HT1080 (cell line): Measurements from ENCODE around the gene PLP2. TPM values are rescaled to one million over a fixed set of nuclear protein-coding genes. Genes with fewer than 3 reads are reported as not detected.
"Not testable (repeated sequence)": the region's sequence is repeated elsewhere in the genome, so short reads cannot be mapped to it uniquely, and the experiment has no call there.

Experiments used
- DNase-seq: peaks from one replicate; pipeline ENCODE4 v3.0.0-alpha.2; 2015; ENCODE audit warnings: low read depth
- polyA plus RNA-seq, 2 experiments: library from polyadenylated mRNA; depleted of rRNA; stranded (reverse); fragments of >200 nt; gene quantifications; 2 replicates each; pipeline ENCODE4 v1.2.3, GENCODE V29; 2015
- total RNA-seq: library from RNA; depleted of rRNA; stranded (reverse); fragments of >200 nt; shearing (Covaris generic); gene quantifications from 2 replicates; pipeline ENCODE4 v1.2.3, GENCODE V29; 2014; rRNA removed

The PLP2 gene, protein sequence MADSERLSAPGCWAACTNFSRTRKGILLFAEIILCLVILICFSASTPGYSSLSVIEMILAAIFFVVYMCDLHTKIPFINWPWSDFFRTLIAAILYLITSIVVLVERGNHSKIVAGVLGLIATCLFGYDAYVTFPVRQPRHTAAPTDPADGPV
- total RNA-seq = 126 and 199 TPM in 2 replicates
- polyA plus RNA-seq (2015; cell fraction: cytosol; rRNA removed) = 159 and 183 TPM in 2 replicates
- 50.7 and 61.2 TPM in 2 replicates for polyA plus RNA-seq (2015; cell fraction: nucleus; rRNA removed)

DNA sequence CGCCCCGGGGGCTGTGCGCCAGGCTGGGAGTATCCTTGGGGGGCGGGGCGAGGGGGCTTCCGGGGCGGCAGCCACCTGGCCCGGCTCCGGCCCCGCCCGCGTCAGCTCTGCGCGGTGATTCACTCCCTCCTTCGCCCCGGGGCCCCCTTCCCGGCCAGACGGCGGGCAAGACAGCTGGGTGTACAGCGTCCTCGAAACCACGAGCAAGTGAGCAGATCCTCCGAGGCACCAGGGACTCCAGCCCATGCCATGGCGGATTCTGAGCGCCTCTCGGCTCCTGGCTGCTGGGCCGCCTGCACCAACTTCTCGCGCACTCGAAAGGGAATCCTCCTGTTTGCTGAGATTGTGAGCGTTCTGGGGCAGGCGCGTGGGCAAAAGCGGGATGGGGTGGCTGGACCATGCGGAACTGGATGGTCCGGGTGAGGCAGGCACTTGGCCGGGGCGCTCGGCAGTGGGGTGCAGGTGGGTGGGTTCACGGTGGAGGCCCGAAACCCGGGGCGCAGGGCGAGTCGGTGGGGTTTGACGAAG lies at the start of gene PLP2:
Gene PLP2 (plus strand): TSS at position 147 of the 528 bp plus-strand sequence. CDS start 103 bp downstream, at position 250.
- DNase-seq = peak; percentile 57

DNA sequence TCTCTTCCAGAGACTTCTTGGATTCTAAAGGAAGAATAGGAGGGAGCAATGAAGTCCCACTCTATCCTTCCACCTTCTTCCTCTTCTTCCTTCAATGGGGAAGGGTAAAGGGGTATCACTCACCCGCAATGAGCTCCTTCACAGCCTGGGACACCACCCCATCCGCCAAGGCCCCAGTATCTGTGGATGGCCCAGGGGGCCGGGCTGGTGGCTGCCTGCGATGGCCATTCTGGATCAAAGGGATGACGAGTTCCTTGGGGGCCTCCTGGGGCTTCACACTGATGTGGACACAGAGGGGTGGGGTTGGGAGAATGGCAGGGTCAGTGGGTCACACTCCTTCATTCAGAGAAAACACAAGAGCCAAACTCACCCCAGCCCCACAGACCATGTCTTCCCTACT lies 49.2 kb upstream of the PLP2 start:
- no peak for DNase-seq

DNA sequence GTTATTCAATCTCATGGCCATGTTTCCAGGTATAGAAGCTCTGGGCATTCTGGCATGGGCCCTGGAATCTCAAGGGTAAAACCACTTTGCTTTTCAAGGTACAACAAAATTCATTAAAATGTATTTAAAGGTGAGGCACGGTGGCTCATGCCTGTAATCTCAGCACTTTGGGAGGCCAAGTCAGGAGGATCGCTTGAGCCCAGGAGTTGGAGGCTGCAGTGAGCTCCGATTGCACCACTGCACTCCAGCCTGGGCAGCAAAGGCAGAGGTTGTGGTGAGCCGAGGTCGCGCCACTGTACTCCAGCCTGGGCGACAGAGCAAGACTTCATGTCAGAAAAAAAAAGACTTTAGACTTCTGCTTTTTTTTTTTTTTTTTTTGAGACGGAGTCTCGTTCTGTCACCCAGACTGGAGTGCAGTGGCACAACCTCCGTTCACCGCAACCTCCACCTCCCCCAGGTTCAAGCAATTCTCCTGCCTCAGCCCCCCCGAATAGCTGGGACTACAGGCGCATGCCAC lies 43.9 kb upstream of the PLP2 start:
- not testable (repeated sequence) for DNase-seq

DNA sequence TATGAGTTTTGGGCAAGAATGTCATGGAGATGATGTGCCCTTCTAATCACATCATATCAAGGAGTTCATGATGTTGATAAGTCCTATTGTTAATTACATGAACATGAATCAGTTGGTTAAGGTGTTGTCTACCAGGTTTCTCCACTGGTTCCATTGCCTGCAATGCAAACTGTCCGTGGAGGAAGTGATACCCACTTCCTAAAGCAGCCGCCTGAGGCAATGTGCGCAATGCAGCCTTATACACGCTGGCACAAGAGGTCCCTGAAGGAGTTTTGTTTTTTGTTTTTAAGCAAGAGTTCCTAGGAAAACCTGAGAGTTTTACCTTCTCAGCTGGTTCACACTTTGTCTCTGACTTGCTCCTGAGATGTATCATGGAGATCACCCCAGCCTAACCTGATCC lies 42.3 kb upstream of the PLP2 start:
- DNase-seq = no peak

DNA sequence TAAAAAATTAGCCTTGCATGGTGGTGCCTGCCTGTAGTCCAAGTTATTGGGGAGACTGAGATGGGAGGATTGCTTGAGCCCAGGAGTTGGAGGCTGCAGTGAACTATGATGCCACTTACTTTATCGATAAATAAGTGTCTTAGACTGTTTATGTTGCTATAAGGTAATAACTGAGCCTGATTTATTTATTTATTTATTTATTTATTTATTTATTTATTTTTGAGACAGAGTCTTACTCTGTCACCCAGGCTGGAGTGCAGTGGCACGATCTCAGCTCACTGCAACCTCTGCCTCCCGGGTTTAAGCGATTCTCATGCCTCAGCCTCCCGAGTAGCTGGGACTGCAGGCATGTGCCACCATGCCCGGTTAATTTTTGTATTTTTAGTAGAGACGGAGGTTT lies 39.4 kb upstream of the PLP2 start:
- not testable (repeated sequence) for DNase-seq

DNA sequence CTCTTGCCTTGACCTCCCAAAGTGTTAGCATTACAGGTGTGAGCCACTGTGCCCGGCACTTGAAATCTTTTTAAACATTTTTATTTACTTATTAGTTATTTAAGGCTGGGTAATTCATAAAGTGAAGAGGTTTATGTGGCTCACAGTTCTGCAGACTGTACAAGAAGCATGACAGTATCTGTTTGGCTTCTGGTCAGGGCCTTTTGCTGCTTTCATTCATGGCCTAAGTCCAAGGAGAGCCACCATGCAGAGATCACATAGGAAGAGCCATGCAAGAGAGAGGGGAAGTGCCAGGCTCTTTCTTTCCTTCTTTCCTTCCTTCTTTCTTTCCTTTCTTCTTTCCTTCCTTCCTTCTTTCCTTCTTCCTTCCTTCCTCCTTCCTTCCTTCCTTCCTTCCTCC lies 37.9 kb upstream of the PLP2 start:
- DNase-seq = no peak

DNA sequence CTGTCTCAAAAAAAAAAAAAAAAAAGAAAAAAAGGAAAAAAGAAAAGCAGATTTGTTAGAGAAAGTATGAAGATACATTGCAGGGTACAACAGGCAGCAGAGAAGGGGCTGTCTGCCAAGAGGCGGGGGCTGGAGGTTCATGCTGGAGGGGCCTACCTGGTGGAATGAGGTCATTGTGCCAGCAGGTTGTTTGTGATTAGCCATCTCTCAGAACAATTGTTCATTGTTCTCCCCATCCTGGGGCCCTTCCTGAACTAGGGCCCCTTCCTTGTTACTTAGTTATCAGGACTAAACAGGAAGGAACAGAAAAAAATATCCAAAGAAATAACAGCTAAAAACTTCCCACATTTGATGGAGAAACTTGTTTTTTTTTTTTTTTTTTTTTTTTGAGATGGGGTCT lies 34.2 kb upstream of the PLP2 start:
- peak; percentile 4 for DNase-seq

DNA sequence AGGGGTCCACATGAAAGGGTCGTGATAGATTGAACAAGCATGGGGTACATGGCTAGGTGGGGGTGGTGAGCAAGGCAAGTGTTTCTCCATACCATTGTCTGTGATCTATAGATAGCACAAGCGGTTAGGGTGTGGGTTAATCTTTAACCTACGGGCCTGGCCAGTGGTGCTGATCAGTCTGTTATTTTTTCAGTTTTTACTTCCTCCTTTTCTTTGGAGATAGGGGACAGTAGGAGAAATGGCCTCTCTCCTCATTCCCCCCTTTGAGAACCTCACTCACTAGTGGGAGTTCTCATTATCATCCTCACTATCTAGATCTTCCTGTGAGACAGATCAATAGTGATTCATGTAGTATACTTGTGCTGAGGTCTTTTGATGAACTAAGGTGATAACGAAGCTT lies 32.0 kb upstream of the PLP2 start:
- DNase-seq = no peak

DNA sequence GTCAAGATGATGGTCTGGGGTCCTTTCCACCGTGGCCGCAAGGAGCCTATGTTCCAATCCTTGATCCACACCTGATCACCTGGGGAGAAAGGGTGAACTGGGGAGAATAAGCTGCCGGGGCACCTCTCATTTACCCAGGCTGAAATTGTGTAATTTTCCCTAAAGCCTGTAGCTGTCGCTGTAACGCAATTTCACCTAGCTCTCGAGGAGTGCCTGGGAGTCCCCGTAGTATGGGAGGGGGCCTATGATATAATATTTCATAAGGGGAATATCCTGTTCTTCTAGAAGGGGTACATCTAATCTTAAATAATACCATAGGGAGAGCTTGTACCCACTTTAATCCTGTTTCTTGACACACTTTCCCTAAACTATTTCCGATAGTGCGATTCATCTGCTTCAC lies 29.4 kb upstream of the PLP2 start:
- DNase-seq = not testable (repeated sequence)

DNA sequence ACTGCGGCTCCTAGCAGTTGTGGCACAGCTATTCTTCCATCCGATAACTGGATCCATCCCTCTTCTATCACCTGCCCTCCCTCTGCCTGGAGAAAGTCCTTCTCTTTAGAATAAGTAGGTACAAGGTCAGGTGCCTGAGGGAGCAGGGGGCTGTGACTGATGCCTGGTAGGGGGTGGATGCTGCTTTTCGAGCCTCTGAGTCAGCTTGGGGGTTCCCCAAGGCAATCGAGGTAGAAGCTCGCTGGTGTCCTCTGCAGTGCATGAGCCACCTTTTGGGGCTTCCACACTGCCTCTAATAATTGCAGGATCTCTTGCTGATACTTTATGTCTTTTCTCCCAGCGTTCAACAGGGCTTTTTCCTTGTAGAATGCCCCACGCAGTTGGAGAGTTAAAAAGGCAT lies 28.5 kb upstream of the PLP2 start:
- DNase-seq = not testable (repeated sequence)

DNA sequence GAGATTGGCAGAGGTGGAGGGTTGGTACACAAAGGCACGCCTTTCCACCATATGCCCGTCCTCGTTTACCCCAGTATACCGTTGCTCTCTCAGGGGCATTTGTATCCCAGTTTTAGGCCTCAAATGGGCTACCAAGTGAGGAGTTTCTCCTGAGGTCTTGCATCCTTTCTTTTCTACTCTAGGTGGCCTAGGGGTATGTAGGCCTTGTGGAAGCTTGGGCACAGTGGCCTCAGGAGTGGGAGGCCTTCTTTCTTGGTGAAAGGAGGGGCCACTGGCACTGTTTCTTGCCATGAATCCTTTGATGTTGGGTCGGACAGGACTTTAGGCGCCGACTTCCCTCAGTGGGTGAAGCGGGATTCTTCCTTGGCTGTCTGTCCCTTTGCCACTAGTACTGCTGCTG lies 24.4 kb upstream of the PLP2 start:
- DNase-seq = no peak

DNA sequence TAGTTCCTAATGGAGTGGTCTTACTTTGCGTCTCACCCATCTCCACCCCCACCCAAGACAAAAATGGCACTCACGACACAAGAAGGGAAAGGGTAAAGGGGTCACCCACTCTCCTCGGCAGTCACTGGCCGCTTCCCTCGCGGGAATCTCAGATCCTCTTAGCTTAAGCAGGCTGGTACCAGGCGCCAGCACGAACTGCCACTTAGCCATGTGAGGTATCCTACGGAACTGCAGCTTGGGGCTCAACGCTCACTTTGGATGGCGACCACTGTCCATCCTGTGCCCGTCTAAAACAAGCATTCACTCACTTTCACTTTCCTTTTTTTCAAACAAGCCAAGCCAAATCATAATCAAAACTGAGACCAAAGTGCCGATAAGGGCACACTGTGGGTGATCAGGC lies 23.8 kb upstream of the PLP2 start:
- no peak for DNase-seq

DNA sequence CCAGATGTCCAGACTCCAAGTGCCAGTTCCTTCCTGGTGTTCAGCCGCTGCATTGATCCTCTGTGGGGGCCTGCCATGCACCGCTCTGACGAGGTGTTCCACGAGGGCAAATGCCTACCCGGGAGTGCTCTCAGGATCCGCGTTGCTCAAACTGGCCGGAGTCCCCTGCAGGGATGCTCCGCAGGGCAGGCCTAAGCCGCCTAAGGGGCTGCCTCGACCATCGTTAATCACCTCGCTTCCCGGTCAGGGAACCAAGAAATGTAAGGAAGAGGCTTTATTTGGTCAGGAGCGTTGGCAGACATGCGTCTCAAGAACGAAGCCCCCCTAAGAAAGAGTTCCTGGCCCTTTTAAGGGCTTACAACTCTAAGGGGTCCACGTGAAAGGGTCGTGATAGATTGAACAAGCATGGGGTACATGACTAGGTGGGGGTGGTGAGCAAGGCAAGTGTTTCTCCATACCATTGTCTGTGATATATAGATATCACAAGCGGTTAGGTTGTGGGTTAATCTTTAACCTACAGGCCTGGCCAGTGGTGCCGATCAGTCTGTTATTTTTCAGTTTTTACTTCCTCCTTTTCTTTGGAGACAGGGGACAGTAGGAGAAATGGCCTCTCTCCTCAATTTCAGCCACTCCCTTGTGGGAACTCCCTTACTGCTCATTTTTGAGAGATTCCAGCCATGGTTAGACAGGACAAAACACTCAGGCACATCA lies 23.2 kb upstream of the PLP2 start:
- not testable (repeated sequence) for DNase-seq

DNA sequence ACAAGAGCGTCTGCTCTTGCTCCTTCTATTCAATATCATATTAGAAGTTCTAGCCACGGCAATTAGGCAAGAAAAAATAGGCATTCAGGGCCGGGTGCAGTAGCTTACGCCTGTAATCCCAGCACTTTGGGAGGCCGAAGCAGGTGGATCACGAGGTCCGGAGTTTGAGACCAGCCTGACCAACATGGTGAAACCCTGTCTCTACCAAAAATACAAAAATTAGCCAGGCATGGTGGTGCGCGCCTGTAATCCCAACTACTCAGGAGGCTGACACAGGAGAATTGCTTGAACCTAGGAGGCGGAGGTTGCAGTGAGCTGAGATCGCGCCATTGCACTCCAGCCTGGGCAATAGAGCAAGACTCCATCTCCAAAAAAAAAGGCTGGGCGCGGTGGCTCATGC lies 22.4 kb upstream of the PLP2 start:
- not testable (repeated sequence) for DNase-seq

DNA sequence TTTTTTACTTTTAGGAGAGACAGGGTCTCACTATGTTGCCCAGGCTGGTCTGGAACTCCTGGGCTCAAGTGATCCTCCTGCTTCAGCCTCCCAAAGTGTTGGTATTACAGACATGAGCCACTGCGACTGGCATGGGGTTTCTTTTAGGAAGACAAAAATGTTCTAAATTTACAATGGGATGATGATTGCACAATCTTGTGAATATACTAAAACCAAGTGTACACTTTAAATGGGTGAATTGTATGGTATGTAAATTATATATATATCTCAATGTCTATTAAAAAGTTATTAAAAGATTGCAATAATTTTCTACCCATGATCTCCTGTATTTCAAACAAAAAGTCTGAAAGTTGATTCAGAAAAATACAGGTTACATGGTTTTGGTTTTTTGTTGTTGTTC lies 18.2 kb upstream of the PLP2 start:
- no peak for DNase-seq

DNA sequence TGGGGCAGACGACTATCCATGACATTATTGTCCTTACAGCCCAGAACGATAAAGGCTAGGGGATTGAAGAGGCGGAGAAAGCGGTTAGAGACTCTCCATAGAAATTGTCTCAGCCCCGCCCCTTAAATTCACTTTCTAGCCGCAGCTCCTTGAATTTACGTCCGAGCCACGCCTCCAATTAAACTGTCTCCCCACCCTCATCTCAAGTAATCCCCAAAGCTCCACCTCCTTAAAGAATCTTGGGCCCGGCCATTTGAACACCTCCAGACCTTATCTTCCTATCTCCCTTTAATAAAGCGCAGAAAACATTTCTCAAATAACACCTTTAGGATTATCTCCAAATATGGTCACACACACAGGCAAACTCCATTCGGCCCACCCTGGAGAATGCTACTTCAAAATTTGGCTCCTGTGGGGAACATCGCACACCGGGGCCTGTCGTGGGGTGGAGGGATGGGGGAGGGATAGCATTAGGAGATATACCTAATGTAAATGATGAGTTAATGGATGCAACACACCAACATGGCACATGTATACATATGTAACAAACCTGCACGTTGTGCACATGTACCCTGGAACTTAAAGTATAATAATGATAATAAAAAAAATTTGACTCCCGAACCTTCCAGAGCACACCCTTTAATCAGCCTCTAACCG lies 16.3 kb upstream of the PLP2 start:
- DNase-seq = peak; percentile 80

DNA sequence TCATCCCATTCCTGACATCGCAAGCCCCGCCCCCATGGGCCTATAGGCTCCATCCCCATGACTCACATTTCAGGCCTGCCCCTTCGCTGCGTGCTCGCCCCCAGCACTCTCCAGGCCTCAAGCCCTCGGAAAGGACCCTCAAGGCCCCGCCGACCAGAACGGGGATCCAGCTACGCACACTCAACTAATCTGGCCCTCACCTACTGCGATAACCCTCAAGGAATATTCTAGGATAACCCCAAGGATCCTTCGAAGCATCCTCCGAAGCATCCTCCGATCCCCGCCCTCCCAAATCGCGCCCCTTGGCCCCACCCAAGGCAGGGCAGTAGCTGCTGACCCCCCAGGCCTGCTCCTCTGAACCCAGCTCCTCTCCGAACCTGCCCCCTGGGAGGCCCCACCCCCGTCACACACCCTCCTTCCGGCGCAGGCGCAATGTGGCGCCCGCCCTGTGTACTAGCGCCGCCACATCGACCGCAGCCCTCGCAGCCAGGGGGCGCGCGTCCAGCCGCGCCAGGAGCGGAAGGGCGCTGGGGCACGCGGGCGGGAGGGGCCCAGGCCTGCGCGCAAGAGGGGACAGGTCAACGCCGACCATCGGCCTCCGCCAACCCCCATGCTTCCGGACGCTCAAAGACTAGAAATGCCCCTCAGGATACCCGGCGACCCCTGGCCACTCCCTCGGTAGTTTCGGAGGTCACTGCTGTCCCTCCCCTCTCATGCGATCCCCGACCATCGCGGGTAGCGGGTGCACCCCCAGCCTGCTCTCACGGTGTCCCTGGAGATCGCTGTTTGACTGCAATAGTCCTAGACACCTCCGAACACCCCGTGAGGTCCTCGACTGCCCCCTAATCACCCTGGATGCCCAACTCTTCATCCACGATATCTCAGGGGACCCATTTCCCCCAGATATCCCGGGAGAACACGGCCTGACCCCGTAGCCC lies 15.5 kb upstream of the PLP2 start:
- peak; percentile 86 for DNase-seq

DNA sequence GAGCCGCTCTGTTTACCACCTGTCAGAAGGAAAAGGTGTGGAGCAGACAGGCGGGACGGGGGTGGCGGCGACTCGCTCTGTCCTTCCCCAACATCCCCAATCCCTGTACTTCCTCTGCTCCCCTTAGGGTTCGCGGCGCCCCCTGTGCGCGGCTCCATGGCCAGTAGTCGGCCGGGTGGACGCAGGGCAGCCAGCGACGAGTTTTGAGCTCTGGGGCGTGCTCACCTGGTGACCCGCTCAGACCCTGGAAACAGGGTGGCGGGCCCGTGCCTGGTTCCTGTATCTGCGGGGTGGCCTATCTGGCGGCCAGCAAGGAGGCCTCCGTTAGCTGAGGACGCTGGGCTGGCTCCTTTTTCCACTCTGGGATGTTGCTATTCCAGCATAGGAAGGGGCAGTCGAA lies 14.5 kb upstream of the PLP2 start:
- no peak for DNase-seq

DNA sequence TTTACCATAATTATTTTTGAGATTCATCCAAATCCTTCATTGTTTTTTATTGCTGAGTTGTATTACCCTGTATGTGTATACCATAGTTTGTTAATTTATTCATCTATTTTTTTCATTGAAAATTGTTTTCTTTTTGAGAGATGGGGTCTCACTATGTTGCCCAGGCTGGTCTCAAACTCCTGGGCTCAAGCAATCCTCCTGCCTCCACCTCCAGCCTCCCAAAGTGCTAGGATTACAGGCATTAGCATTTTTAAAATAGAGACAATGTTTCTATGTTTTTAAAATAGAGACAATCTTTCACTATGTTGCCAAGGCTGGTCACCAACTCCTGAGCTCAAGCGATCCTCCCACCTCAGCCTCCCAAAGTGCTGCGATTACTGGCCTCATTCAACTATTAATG lies 10.8 kb upstream of the PLP2 start:
- no peak for DNase-seq

DNA sequence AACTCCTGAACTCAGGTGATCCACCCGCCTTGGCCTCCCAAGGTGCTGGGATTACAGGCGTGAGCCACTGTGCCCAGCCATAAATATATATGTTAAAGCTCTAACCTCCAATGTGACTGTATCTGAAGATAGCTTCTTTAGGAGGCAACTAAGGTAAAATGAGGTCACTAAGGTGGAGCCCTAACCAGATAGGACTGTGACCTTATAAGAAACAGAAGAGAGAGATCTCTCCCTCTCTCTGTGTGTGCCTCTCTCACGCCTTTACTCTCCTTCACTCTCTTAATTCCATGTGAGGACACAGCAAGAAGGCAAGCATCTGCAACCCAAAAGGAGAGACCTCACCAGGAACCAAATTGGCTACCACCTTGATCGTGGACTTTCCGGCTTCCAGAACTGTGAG lies 10.1 kb upstream of the PLP2 start:
- DNase-seq = no peak

DNA sequence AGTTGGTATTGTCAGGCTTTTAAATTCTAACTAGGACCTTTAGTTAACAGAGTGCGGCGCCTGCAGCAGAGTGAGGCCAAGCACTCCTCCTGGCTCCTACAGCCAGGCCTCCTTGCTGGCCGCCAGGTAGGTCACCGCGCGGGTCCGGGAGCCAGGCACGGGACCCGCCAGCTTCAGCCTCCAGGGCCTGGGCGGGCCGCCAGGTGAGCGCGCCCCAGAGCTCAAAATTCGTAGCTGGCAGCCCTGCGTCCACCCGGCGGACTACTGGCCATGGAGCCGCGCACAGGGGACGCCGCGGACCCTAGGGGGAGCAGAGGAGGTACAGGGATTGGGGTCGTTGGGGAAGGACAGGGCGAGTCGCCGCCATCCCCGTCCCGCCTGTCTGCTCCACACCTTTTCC lies 9.1 kb upstream of the PLP2 start, which contains the start of gene MAGIX:
Gene MAGIX (plus strand): TSS at position 139 of the 400 bp plus-strand sequence. CDS start 132 bp downstream, at position 271.
- DNase-seq = no peak
